Measurements from ENCODE around the gene MYO15B. TPM values are rescaled to one million over a fixed set of nuclear protein-coding genes. Genes with fewer than 3 reads are reported as not detected.

The MYO15B gene
- total RNA-seq, 1 experiment from 2014 or later: 30.3 TPM

GRCh38 chr17:75666959-75667790 is 79.6 kb downstream of the MYO15B start, which contains the start of the genes RECQL5 and SAP30BP:
RECQL5 (minus strand) TSS chr17:75667154; CDS start chr17:75666557, 597 bp downstream.
SAP30BP (plus strand) TSS chr17:75667338; CDS start chr17:75667373, 35 bp downstream.
- ATAC-seq: peak; percentile 100
- peak within 1 kb of the TSS; percentile 74 for H3K27ac ChIP-seq (ENCODE audit: low read depth, low read length)
- DNase-seq (ENCODE audit: low read depth, low spot score): peak; percentile 99
- peak within 1 kb of the TSS; percentile 79 to 83 for H3K4me3 ChIP-seq (replicated peaks in 1 of 2; ENCODE audit: low read depth in 1 of 2, low read length in 2 of 2)
- CTCF ChIA-PET: interaction anchor here (0.5 to 2.4 kb wide), 8 partner anchors 8 to 415 kb away, joined by 3 to 14 read pairs (median 5); partner anchors contain the start of gene SMIM5
- peak within 1 kb of the TSS; percentile 81 for H3K4me2 ChIP-seq (ENCODE audit: low read length)
- no peak within 1 kb of the TSS for H2AFZ ChIP-seq (ENCODE audit: low read depth, low read length, poor library complexity, severe bottlenecking)
- 0 out of 2 replicates have a peak, but pooled peaks cover 4% of the 10 kb centered on the region for H4K20me1 ChIP-seq (ENCODE audit: insufficient read depth)
- H3K27me3 ChIP-seq (ENCODE audit: insufficient read depth, low read length): no peaks in the 10 kb centered on the region
- peaks cover 41 to 42% of the 10 kb centered on the region in 2 experiments for H3K36me3 ChIP-seq (ENCODE audit: control insufficient read depth in 1 of 2, insufficient read depth in 2 of 2, low read length in 2 of 2)
- intact Hi-C loops (cut with micrococcal nuclease): no loop called here
- peaks cover 70% of the 10 kb centered on the region for H3K79me2 ChIP-seq (ENCODE audit: insufficient read depth, low read length)
- peaks cover 13 to 19% of the 10 kb centered on the region in 2 experiments; a peak in 3 of 4 replicates for H3K4me1 ChIP-seq (ENCODE audit: control insufficient read depth in 1 of 2, insufficient read depth in 2 of 2, low read length in 2 of 2)
- TSS peak; percentile 76 for BruUV-seq (replicated peaks)
- POLR2A ChIA-PET: interaction anchor here (0.7 to 1.5 kb wide), 6 partner anchors 13 to 113 kb away, joined by 3 to 6 read pairs (median 4); no protein-coding TSS in a partner anchor
- H3K9me3 ChIP-seq (ENCODE audit: control insufficient read depth in 1 of 2, insufficient read depth in 1 of 2, low read depth in 1 of 2, low read length in 2 of 2): no peaks in the 10 kb centered on the region
- H3K9ac ChIP-seq (ENCODE audit: low read length): peak within 1 kb of the TSS; percentile 89
- H3K9me2 ChIP-seq (ENCODE audit: insufficient read depth): no peaks in the 10 kb centered on the region
- RAD21 ChIA-PET (ENCODE audit: low non-redundant PET in 1 of 2, low total read pairs in 2 of 2, uncharacterized antibody in 2 of 2, unreplicated experiment in 2 of 2): interaction anchor here in 1 of 2 experiments (1.3 kb wide), 1 partner anchor 81 kb away, joined by 3 read pairs; no protein-coding TSS in a partner anchor
- TF ChIP-seq SIN3A (IDR thresholded peaks at IDR 0.05; ENCODE audit: low read depth) (peak; percentile 92), CBX3 (IDR thresholded peaks at IDR 0.05; ENCODE audit: low read depth) (peak; percentile 69; the same call in 1 of the 2 replicates), TCF7L2 (IDR thresholded peaks at IDR 0.05; ENCODE audit: borderline replicate concordance, extremely low read depth, insufficient read depth, insufficient read length) (peak; percentile 30), JUND (IDR thresholded peaks at IDR 0.05) (peak; percentile 46; the same call in 1 of the 2 replicates), SP1 (IDR thresholded peaks at IDR 0.05; ENCODE audit: low read depth) (peak; percentile 91), POLR2A (IDR thresholded peaks at IDR 0.05; ENCODE audit: borderline replicate concordance, extremely low read depth, insufficient read depth, insufficient read length) (peak; percentile 69), MAX (IDR thresholded peaks at IDR 0.05) (peak; percentile 87), EZH2phosphoT487 (IDR thresholded peaks at IDR 0.05; ENCODE audit: borderline replicate concordance) (no peak), RAD21 (IDR thresholded peaks at IDR 0.05; ENCODE audit: low read depth) (no peak), REST (IDR thresholded peaks at IDR 0.05; ENCODE audit: low read depth) (no peak), CEBPB (IDR thresholded peaks at IDR 0.05; ENCODE audit: low read depth) (no peak), SRF (IDR thresholded peaks at IDR 0.05; ENCODE audit: low read depth) (peak; percentile 95), YY1 (IDR thresholded peaks at IDR 0.05; ENCODE audit: extremely low read depth, insufficient replicate concordance, low read depth, low read length) (peak; percentile 95), ZBTB33 (IDR thresholded peaks at IDR 0.05; ENCODE audit: extremely low read depth, insufficient replicate concordance, low read length) (no peak), ELF1 (IDR thresholded peaks at IDR 0.05; ENCODE audit: borderline replicate concordance, low read depth) (peak; percentile 93), CTCF (IDR thresholded peaks at IDR 0.05 in 2 of 3, conservative IDR thresholded peaks at IDR 0.05 in 1 of 3; ENCODE audit: borderline replicate concordance in 1 of 3, insufficient read depth in 1 of 3, low read depth in 2 of 3, low read length in 2 of 3) (no peak), ATF3 (IDR thresholded peaks at IDR 0.05) (no peak), ZFX (IDR thresholded peaks at IDR 0.05) (no peak)

Data from HCT116 (cell line).